ENCODE results near the gene CCSER1. TPM values are rescaled to one million over a fixed set of nuclear protein-coding genes. Genes with fewer than 3 reads are reported as not detected.

Gene CCSER1
- total and polyA plus RNA-seq, 4 donors = 0.18 to 2.3 (median 1.2) TPM

DNA sequence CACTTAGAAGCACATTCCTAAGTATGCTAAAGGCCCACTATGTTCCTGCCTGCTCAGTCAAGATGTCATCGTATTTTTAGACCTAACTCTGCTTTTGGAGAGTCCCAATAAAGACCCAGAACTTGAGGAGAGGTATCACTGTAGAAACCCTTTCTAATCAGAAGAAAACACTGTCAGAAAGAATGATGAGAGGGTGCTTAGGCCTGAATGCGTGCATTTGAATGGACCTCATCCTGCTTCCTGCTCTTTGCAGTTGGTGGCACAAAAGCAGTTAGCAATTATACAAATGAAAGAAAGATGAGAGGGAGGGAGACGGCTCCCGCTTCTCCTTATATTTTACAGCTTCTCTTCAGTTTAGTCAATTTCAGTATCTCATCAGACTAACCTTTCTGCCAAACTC lies 987.2 kb downstream of the CCSER1 start (continued):
- TF ChIP-seq REST (IDR thresholded peaks at IDR 0.05) = no peak
- TF ChIP-seq JUND (IDR thresholded peaks at IDR 0.05) = no peak
- no peak for TF ChIP-seq GABPA (IDR thresholded peaks at IDR 0.05 in 1 of 2, conservative IDR thresholded peaks at IDR 0.05 in 1 of 2)

- Histone ChIP-seq H3K36me3 (ENCODE audit: control insufficient read depth in 4 of 4, insufficient read depth in 3 of 4, low read depth in 1 of 4, low read length in 3 of 4) (no peaks in the 10 kb centered on the region), H3K4me3 (ENCODE audit: low read depth in 1 of 3, low read length in 3 of 3) (no peak overlapping the region), H3K9me3 (ENCODE audit: control insufficient read depth in 4 of 4, low read length in 3 of 4) (no peaks in the 10 kb centered on the region), H3K9ac (ENCODE audit: low read depth in 1 of 2, low read length in 2 of 2) (no peak overlapping the region), H3K27me3 (ENCODE audit: control insufficient read depth in 4 of 4, insufficient read depth in 4 of 4, low read length in 3 of 4) (no peaks in the 10 kb centered on the region), H3K27ac (ENCODE audit: low read depth in 1 of 2, low read length in 2 of 2) (no peak overlapping the region), H3K4me1 (ENCODE audit: control insufficient read depth in 4 of 4, insufficient read depth in 4 of 4, low read length in 3 of 4) (no peaks in the 10 kb centered on the region)
- no peak for DNase-seq (ENCODE audit: low spot score)
- TF ChIP-seq HNF4G (IDR thresholded peaks at IDR 0.05) (no peak), RAD21 (IDR thresholded peaks at IDR 0.05) (peak; percentile 17 to 25)
These were observed 989.7 kb downstream of the CCSER1 start for GRCh38 chr4:91116861-91117260.

DNA sequence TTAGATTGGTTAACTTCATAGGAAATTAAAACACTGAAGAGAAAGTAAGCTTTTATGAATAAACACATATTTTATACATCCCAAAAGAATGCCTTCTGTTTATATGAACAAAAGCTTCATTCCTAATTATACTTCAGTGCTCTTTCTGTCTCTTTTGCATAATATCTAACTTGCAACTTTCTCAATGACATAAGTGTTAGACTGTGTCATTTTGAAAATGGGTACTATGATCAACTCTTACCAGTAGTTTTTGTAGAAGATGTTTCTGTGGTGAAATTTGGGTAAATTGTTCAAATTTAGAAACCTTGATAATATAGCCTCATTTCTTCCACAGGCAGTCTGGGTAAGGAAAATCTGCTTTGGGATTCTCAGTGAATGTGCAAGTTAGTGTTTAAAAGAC lies 991.4 kb downstream of the CCSER1 start:
- Histone ChIP-seq H3K9ac (ENCODE audit: low read depth in 1 of 2, low read length in 2 of 2) (no peak overlapping the region), H3K27me3 (ENCODE audit: control insufficient read depth in 4 of 4, insufficient read depth in 4 of 4, low read length in 3 of 4) (no peaks in the 10 kb centered on the region), H3K4me1 (ENCODE audit: control insufficient read depth in 4 of 4, insufficient read depth in 4 of 4, low read length in 3 of 4) (no peaks in the 10 kb centered on the region), H3K27ac (ENCODE audit: low read depth in 1 of 2, low read length in 2 of 2) (no peak overlapping the region), H3K4me3 (ENCODE audit: low read depth in 1 of 3, low read length in 3 of 3) (no peak overlapping the region), H3K9me3 (ENCODE audit: control insufficient read depth in 4 of 4, low read length in 3 of 4) (no peaks in the 10 kb centered on the region), H3K36me3 (ENCODE audit: control insufficient read depth in 4 of 4, insufficient read depth in 3 of 4, low read depth in 1 of 4, low read length in 3 of 4) (no peaks in the 10 kb centered on the region)
- no peak for TF ChIP-seq FOXA2 (IDR thresholded peaks at IDR 0.05)
- no peak for TF ChIP-seq YY1 (IDR thresholded peaks at IDR 0.05)
- no peak for DNase-seq (ENCODE audit: low spot score)

GRCh38 chr4:91123742-91124141 lies 996.5 kb downstream of the CCSER1 start:
- Histone ChIP-seq H3K27ac (ENCODE audit: low read depth in 1 of 2, low read length in 2 of 2) (no peak overlapping the region), H3K9ac (ENCODE audit: low read depth in 1 of 2, low read length in 2 of 2) (no peak overlapping the region), H3K4me3 (ENCODE audit: low read depth in 1 of 3, low read length in 3 of 3) (no peak overlapping the region), H3K27me3 (ENCODE audit: control insufficient read depth in 4 of 4, insufficient read depth in 4 of 4, low read length in 3 of 4) (no peaks in the 10 kb centered on the region), H3K9me3 (ENCODE audit: control insufficient read depth in 4 of 4, low read length in 3 of 4) (no peaks in the 10 kb centered on the region), H3K4me1 (ENCODE audit: control insufficient read depth in 4 of 4, insufficient read depth in 4 of 4, low read length in 3 of 4) (no peaks in the 10 kb centered on the region), H3K36me3 (ENCODE audit: control insufficient read depth in 4 of 4, insufficient read depth in 3 of 4, low read depth in 1 of 4, low read length in 3 of 4) (no peaks in the 10 kb centered on the region)
- DNase-seq (ENCODE audit: low spot score) = no peak
- TF ChIP-seq SP1 (IDR thresholded peaks at IDR 0.05) (no peak), JUND (IDR thresholded peaks at IDR 0.05) (no peak), YY1 (IDR thresholded peaks at IDR 0.05) (no peak), EGR1 (IDR thresholded peaks at IDR 0.05; ENCODE audit: low read depth in 2 of 2) (no peak), RXRA (IDR thresholded peaks at IDR 0.05) (no peak), TAF1 (conservative IDR thresholded peaks at IDR 0.05) (no peak), RAD21 (IDR thresholded peaks at IDR 0.05) (no peak), FOXA1 (IDR thresholded peaks at IDR 0.05) (no peak), FOXA2 (IDR thresholded peaks at IDR 0.05) (no peak), REST (IDR thresholded peaks at IDR 0.05) (no peak), HNF4A (conservative IDR thresholded peaks at IDR 0.05) (no peak), ZBTB33 (IDR thresholded peaks at IDR 0.05) (no peak), HNF4G (IDR thresholded peaks at IDR 0.05) (no peak), GABPA (IDR thresholded peaks at IDR 0.05 in 1 of 2, conservative IDR thresholded peaks at IDR 0.05 in 1 of 2) (no peak)
- TF ChIP-seq, protein P1, sequence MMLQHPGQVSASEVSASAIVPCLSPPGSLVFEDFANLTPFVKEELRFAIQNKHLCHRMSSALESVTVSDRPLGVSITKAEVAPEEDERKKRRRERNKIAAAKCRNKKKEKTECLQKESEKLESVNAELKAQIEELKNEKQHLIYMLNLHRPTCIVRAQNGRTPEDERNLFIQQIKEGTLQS (IDR thresholded peaks at IDR 0.05) = no peak

Measured in liver (tissue), 9 donors.